IPS-NIHi7 (cell line): ENCODE results near the gene FAM236D.
"Not testable (repeated sequence)": the region's sequence is repeated elsewhere in the genome, so short reads cannot be mapped to it uniquely, and the experiment has no call there.

ENCODE experiments used
- DNase-seq: peaks from one replicate; pipeline ENCODE4 v3.0.0; 2012; ENCODE audit warnings: mixed read lengths; ENCODE audit errors: extremely low spot score

Gene FAM236D

GRCh38 chrX:72808110-72808509, at the start of gene FAM236D:
Gene FAM236D, minus strand, starts transcription at chrX:72808210. Its CDS starts 100 bp downstream, at chrX:72808110.
- not testable (repeated sequence) for DNase-seq

- not testable (repeated sequence) for DNase-seq
Observed at GRCh38 chrX:72837532-72837931, 29.5 kb upstream of the FAM236D start.

GRCh38 chrX:72830701-72831100, 22.7 kb upstream of the FAM236D start:
- DNase-seq, result not testable (repeated sequence)

GRCh38 chrX:72790390-72790789, 17.6 kb downstream of the FAM236D start:
- DNase-seq, result not testable (repeated sequence)

GRCh38 chrX:72788142-72788541, 19.9 kb downstream of the FAM236D start:
- not testable (repeated sequence) for DNase-seq

- not testable (repeated sequence) for DNase-seq
Observed at GRCh38 chrX:72783964-72784363, 24.0 kb downstream of the FAM236D start.

GRCh38 chrX:72783365-72783936, 24.6 kb downstream of the FAM236D start:
- not testable (repeated sequence) for DNase-seq

- not testable (repeated sequence) for DNase-seq
Observed at GRCh38 chrX:72782560-72782959, 25.4 kb downstream of the FAM236D start, which contains the start of gene FAM236B. Gene FAM236B, minus strand, starts transcription at chrX:72782660. Its CDS starts 100 bp downstream, at chrX:72782560.

GRCh38 chrX:72778146-72778545, 29.9 kb downstream of the FAM236D start:
- not testable (repeated sequence) for DNase-seq

- DNase-seq, result not testable (repeated sequence)
Observed at GRCh38 chrX:72777467-72777790, 30.6 kb downstream of the FAM236D start.

GRCh38 chrX:72776653-72777466, 31.1 kb downstream of the FAM236D start, which contains the start of gene DMRTC1B:
Gene DMRTC1B, plus strand, starts transcription at chrX:72776890. Its CDS starts 68,246 bp downstream, at chrX:72845136.
- not testable (repeated sequence) for DNase-seq

- not testable (repeated sequence) for DNase-seq
Observed at GRCh38 chrX:72760454-72760853, 47.6 kb downstream of the FAM236D start.
